Right renal pelvis (tissue), 4 donors: Measurements from ENCODE around the gene MINDY4B. TPM values are rescaled to one million over a fixed set of nuclear protein-coding genes. Genes with fewer than 3 reads are reported as not detected.

Experiments
- DNase-seq, 4 donors: peaks; one replicate each; pipeline ENCODE4 v3.0.0-alpha.2; 2013; ENCODE audit warnings: low read depth in 4 of 4, low spot score in 3 of 4, missing footprints in 1 of 4
- polyA plus RNA-seq, 4 donors: library from polyadenylated mRNA; unstranded; fragments of 120-200 nt; gene quantifications; one replicate each; pipeline ENCODE4 v1.2.1, GENCODE V29; 2013; ENCODE audit not compliant: insufficient read length in 4 of 4

MINDY4B gene
- polyA plus RNA-seq: under 1 TPM in 1 of 4 donors, not detected in 3; 0.06 TPM

- DNase-seq: no peak
Observed at GRCh38 chr3:150905339-150905738, at the start of gene MINDY4B. MINDY4B (minus strand) TSS chr3:150905439; CDS start chr3:150905439, 0 bp downstream.

- no peak for DNase-seq
Observed at GRCh38 chr3:150951923-150952322, 46.7 kb upstream of the MINDY4B start.

GRCh38 chr3:150945226-150946032 lies 40.2 kb upstream of the MINDY4B start:
- no peak for DNase-seq

GRCh38 chr3:150942221-150942620 lies 37.0 kb upstream of the MINDY4B start:
- DNase-seq: no peak

GRCh38 chr3:150936693-150937092 lies 31.5 kb upstream of the MINDY4B start:
- DNase-seq: no peak

- no peak for DNase-seq
Observed at GRCh38 chr3:150933473-150933995, 28.3 kb upstream of the MINDY4B start.

GRCh38 chr3:150931745-150932144 lies 26.5 kb upstream of the MINDY4B start:
- no peak for DNase-seq

- DNase-seq: no peak
Observed at GRCh38 chr3:150930839-150931238, 25.6 kb upstream of the MINDY4B start.

GRCh38 chr3:150928234-150928633 lies 23.0 kb upstream of the MINDY4B start:
- no peak for DNase-seq

- no peak for DNase-seq
Observed at GRCh38 chr3:150926328-150926727, 21.1 kb upstream of the MINDY4B start.

- peak in 2 of 4 donors; percentile 12 to 18 for DNase-seq
Observed at GRCh38 chr3:150925751-150926201, 20.5 kb upstream of the MINDY4B start.

- no peak for DNase-seq
Observed at GRCh38 chr3:150922611-150923010, 17.4 kb upstream of the MINDY4B start.

- no peak for DNase-seq
Observed at GRCh38 chr3:150921209-150921608, 16.0 kb upstream of the MINDY4B start.

- no peak for DNase-seq
Observed at GRCh38 chr3:150920236-150920635, 15.0 kb upstream of the MINDY4B start.

- peak in 1 of 4 donors; percentile 19 for DNase-seq
Observed at GRCh38 chr3:150917951-150918350, 12.7 kb upstream of the MINDY4B start.

GRCh38 chr3:150913133-150913922 lies 8.1 kb upstream of the MINDY4B start:
- peak in 2 of 4 donors; percentile 8 to 11 for DNase-seq

GRCh38 chr3:150912501-150912900 lies 7.3 kb upstream of the MINDY4B start:
- no peak for DNase-seq

- no peak for DNase-seq
Observed at GRCh38 chr3:150911771-150912170, 6.5 kb upstream of the MINDY4B start.

- DNase-seq: peak in 2 of 4 donors; percentile 11 to 28
Observed at GRCh38 chr3:150906461-150906860, 1.2 kb upstream of the MINDY4B start.

GRCh38 chr3:150905746-150906145 lies 507 bp upstream of the MINDY4B start:
- no peak for DNase-seq

GRCh38 chr3:150902988-150903387 lies 2.3 kb downstream of the MINDY4B start:
- no peak for DNase-seq
